Astrocyte of the cerebellum (primary cell): ENCODE results near the gene SFN.
"Not testable (repeated sequence)": the region's sequence is repeated elsewhere in the genome, so short reads cannot be mapped to it uniquely, and the experiment has no call there.

ENCODE experiments used
- DNase-seq: peaks from one replicate; pipeline ENCODE4 v3.0.0-alpha.2; 2011; ENCODE audit warnings: low read depth
- H3K4me3 ChIP-seq: 2 replicates; pipeline ENCODE4 v1.5.1; 2011; ENCODE audit warnings: mild to moderate bottlenecking, low read depth, low read length, moderate library complexity
- CTCF ChIP-seq: IDR thresholded peaks from 2 replicates; pipeline ENCODE4 v1.5.1; 2012; ENCODE audit warnings: low read length, low read depth, moderate library complexity, mild to moderate bottlenecking; ENCODE audit errors: missing control alignments
- in situ Hi-C: cut with HindIII; loops from 2 replicates; pipeline ENCODE4 v1.10.0; 2017; ENCODE audit warnings: low sequenced_read_pairs

Gene SFN

GRCh38 chr1:26839779-26840178 lies 23.2 kb upstream of the SFN start:
- DNase-seq = no peak
- in situ Hi-C loops = no loop called here
- no peak overlapping the region for H3K4me3 ChIP-seq
- no peak for TF ChIP-seq CTCF

- in situ Hi-C loops = no loop called here
- no peak overlapping the region for H3K4me3 ChIP-seq
- DNase-seq = no peak
- TF ChIP-seq CTCF = no peak
Observed at GRCh38 chr1:26844424-26845196, 18.3 kb upstream of the SFN start.

GRCh38 chr1:26847826-26848225 lies 15.1 kb upstream of the SFN start:
- H3K4me3 ChIP-seq, DNase-seq, in situ Hi-C loops: not testable (repeated sequence)

- in situ Hi-C loops = no loop called here
- no peak overlapping the region for H3K4me3 ChIP-seq
- TF ChIP-seq CTCF = no peak
- DNase-seq = no peak
Observed at GRCh38 chr1:26848499-26848898, 14.4 kb upstream of the SFN start.

- in situ Hi-C loops = no loop called here
- H3K4me3 ChIP-seq = no peak overlapping the region
- TF ChIP-seq CTCF = peak; percentile 8
- peak; percentile 36 for DNase-seq
Observed at GRCh38 chr1:26848941-26849774, 13.8 kb upstream of the SFN start.

GRCh38 chr1:26851106-26851684 lies 11.8 kb upstream of the SFN start:
- TF ChIP-seq CTCF = peak; percentile 23
- no peak for DNase-seq
- no peak overlapping the region for H3K4me3 ChIP-seq
- in situ Hi-C loops = no loop called here
